Sciatic nerve (tissue), 2 donors: Measurements from ENCODE around the gene CEP70. TPM values are rescaled to one million over a fixed set of nuclear protein-coding genes. Genes with fewer than 3 reads are reported as not detected.
"Not testable (repeated sequence)": the region's sequence is repeated elsewhere in the genome, so short reads cannot be mapped to it uniquely, and the experiment has no call there.

Experiments
- ATAC-seq: fragments of 200-7000 bp; cut with Tn5 transposase; one replicate; pipeline ENCODE4 v1.9.1; 2020; ENCODE audit warnings: mild to moderate bottlenecking, moderate library complexity
- DNase-seq: peaks from one replicate; pipeline ENCODE4 v3.0.0-alpha.2; 2020; ENCODE audit warnings: low spot score
- intact Hi-C: fragments of 100-400 bp; cut with DNase I; formaldehyde crosslinking; loops from one replicate; pipeline ENCODE4 v1.14.2; 2022
- total RNA-seq: library from RNA; stranded (reverse); fragmentation: NEBNext Ultra II Directional; extraction: Animal tissue kit (Norgen Biotek cat#: 25700); gene quantifications from one replicate; pipeline ENCODE4 v1.2.1, GENCODE V29; 2021
- donor health status: DM: no; HTN: no; CAD: no.
- donor health status: DM: no; HTN: no; CAD: no.

Gene CEP70
- total RNA-seq, 1 donor from 2014 or later: 41.0 TPM

- intact Hi-C loops: no loop called here
- no peak for ATAC-seq
- DNase-seq: no peak
Observed at GRCh38 chr3:138459619-138460535, 134.2 kb downstream of the CEP70 start.

- ATAC-seq (no peak), DNase-seq (no peak)
- intact Hi-C loops: no loop called here
Observed at GRCh38 chr3:138458774-138459499, 135.1 kb downstream of the CEP70 start.

GRCh38 chr3:138457863-138458735 is 136.0 kb downstream of the CEP70 start:
- ATAC-seq: no peak
- intact Hi-C loops: no loop called here
- DNase-seq: no peak

GRCh38 chr3:138456961-138457862 is 136.8 kb downstream of the CEP70 start:
- intact Hi-C loops: no loop called here
- ATAC-seq (no peak), DNase-seq (no peak)

- ATAC-seq (no peak), DNase-seq (no peak)
- intact Hi-C loops: no loop called here
Observed at GRCh38 chr3:138455801-138456716, 138.0 kb downstream of the CEP70 start.

- DNase-seq, intact Hi-C loops, ATAC-seq: not testable (repeated sequence)
Observed at GRCh38 chr3:138453940-138454339, 140.1 kb downstream of the CEP70 start.

GRCh38 chr3:138452436-138452835 is 141.6 kb downstream of the CEP70 start:
- no peak for ATAC-seq
- DNase-seq: no peak
- intact Hi-C loops: no loop called here

GRCh38 chr3:138451595-138452162 is 142.4 kb downstream of the CEP70 start:
- ATAC-seq (no peak), DNase-seq (no peak)
- intact Hi-C loops: no loop called here

- DNase-seq: no peak
- no peak for ATAC-seq
- intact Hi-C loops: no loop called here
Observed at GRCh38 chr3:138450704-138451424, 143.2 kb downstream of the CEP70 start.

GRCh38 chr3:138450181-138450580 is 143.9 kb downstream of the CEP70 start:
- ATAC-seq (no peak), DNase-seq (no peak)
- intact Hi-C loops: no loop called here

- intact Hi-C loops: no loop called here
- no peak for DNase-seq
- no peak for ATAC-seq
Observed at GRCh38 chr3:138449490-138449889, 144.6 kb downstream of the CEP70 start.

- intact Hi-C loops: no loop called here
- no peak for DNase-seq
Observed at GRCh38 chr3:138448631-138449030, 145.4 kb downstream of the CEP70 start.

GRCh38 chr3:138445654-138446053 is 148.4 kb downstream of the CEP70 start:
- no peak for DNase-seq
- no peak for ATAC-seq
- intact Hi-C loops: no loop called here

More at GRCh38 chr3:138448631-138449030, 145.4 kb downstream of the CEP70 start:
- ATAC-seq: no peak

- ATAC-seq: no peak
- no peak for DNase-seq
- intact Hi-C loops: no loop called here
Observed at GRCh38 chr3:138445236-138445635, 148.8 kb downstream of the CEP70 start.
